ENCODE data around the gene MSANTD3. TPM values are rescaled to one million over a fixed set of nuclear protein-coding genes. Genes with fewer than 3 reads are reported as not detected.

MSANTD3 gene
- total RNA-seq, 2 donors from 2014 or later, result 15.9 to 18.3 TPM

DNA sequence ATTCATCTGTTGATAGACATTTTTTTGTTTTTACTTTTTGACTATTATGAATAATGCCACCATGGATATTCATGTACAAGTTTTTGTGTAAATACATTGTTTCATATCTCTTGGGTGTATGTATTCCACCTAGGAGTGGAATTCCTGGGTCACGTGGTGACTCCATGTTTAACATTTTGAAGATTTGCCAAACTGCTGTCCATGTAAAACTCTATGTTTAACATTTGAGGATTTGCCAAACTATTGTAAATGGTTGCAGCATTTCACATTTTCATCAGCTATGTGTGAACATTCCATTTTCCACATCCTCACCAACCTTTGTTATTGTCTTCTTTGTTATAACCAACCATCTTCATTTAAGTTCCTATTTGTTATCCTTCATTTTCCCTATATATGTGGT, 58.3 kb downstream of the MSANTD3 start:
- no peaks in the 10 kb centered on the region for H3K9me3 ChIP-seq
- H3K4me3 ChIP-seq, result no peak overlapping the region
- no peak for ATAC-seq (ENCODE audit: insufficient number of reproducible peaks, low FRiP score, low read depth)
- H3K27ac ChIP-seq, result no peak overlapping the region
- no peaks in the 10 kb centered on the region for H3K4me1 ChIP-seq (ENCODE audit: control insufficient read depth in 1 of 2, low read depth in 2 of 2)
- TF ChIP-seq, protein P1, sequence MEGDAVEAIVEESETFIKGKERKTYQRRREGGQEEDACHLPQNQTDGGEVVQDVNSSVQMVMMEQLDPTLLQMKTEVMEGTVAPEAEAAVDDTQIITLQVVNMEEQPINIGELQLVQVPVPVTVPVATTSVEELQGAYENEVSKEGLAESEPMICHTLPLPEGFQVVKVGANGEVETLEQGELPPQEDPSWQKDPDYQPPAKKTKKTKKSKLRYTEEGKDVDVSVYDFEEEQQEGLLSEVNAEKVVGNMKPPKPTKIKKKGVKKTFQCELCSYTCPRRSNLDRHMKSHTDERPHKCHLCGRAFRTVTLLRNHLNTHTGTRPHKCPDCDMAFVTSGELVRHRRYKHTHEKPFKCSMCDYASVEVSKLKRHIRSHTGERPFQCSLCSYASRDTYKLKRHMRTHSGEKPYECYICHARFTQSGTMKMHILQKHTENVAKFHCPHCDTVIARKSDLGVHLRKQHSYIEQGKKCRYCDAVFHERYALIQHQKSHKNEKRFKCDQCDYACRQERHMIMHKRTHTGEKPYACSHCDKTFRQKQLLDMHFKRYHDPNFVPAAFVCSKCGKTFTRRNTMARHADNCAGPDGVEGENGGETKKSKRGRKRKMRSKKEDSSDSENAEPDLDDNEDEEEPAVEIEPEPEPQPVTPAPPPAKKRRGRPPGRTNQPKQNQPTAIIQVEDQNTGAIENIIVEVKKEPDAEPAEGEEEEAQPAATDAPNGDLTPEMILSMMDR (IDR thresholded peaks at IDR 0.05), result no peak
- DNase-seq (ENCODE audit: low spot score), result no peak
- no peaks in the 10 kb centered on the region for H3K36me3 ChIP-seq
- no peaks in the 10 kb centered on the region for H3K27me3 ChIP-seq (replicated peaks; ENCODE audit: insufficient read depth)

- no peak for DNase-seq (ENCODE audit: low spot score)
- ATAC-seq (ENCODE audit: insufficient number of reproducible peaks, low FRiP score, low read depth), result no peak
Measured at GRCh38 chr9:100486479-100487176, 59.7 kb downstream of the MSANTD3 start.

DNA sequence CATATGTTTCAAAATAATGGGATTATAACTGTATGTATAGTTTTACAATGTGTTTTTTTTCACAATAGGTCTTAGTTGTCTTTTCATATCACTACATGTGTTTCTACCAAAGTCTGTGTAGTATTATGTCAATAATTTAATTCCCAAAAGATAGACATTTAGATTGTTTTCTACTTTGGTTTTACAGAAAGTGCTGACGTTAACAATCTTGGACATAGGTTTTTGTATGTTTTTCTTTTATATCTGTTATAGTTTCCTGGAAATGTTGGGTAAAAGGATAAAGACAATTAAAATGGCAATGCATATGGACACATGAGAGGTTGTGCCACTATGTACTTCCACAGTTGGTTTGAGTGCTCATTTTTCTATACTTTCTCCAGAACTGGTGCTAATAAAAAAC, 61.2 kb downstream of the MSANTD3 start:
- H3K4me3 ChIP-seq, result no peak overlapping the region
- no peak for ATAC-seq (ENCODE audit: insufficient number of reproducible peaks, low FRiP score, low read depth)
- no peak for DNase-seq (ENCODE audit: low spot score)
- H3K27ac ChIP-seq, result no peak overlapping the region
- H3K36me3 ChIP-seq, result no peaks in the 10 kb centered on the region
- H3K27me3 ChIP-seq (replicated peaks; ENCODE audit: insufficient read depth), result no peaks in the 10 kb centered on the region
- no peaks in the 10 kb centered on the region for H3K4me1 ChIP-seq (ENCODE audit: control insufficient read depth in 1 of 2, low read depth in 2 of 2)
- no peaks in the 10 kb centered on the region for H3K9me3 ChIP-seq
- TF ChIP-seq, protein P1 (IDR thresholded peaks at IDR 0.05), result no peak

More at GRCh38 chr9:100486479-100487176, 59.7 kb downstream of the MSANTD3 start:
- no peaks in the 10 kb centered on the region for H3K9me3 ChIP-seq
- H3K27ac ChIP-seq, result no peak overlapping the region
- no peaks in the 10 kb centered on the region for H3K27me3 ChIP-seq (replicated peaks; ENCODE audit: insufficient read depth)
- no peak overlapping the region for H3K4me3 ChIP-seq
- no peaks in the 10 kb centered on the region for H3K4me1 ChIP-seq (ENCODE audit: control insufficient read depth in 1 of 2, low read depth in 2 of 2)
- H3K36me3 ChIP-seq, result no peaks in the 10 kb centered on the region
- TF ChIP-seq, protein P1 (IDR thresholded peaks at IDR 0.05), result no peak

DNA sequence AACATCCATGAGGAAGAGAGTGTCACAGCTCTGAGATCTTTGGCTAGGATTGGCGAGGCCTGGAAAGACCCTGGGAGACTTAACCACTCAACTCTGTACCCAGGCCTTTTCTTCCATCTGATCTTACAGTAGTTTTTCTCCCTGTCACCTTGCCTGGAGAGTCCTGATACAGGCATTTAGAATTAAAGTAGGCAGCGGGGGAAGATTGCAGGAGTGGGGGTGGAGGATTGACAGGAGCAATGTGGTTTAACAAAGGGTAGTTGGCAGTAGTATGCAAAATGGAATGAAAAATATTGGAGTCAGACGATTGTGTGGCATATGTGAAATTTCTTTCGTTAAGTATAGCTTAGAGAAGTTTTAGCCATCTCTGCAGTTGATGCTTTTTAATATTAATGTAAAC, 62.9 kb downstream of the MSANTD3 start:
- TF ChIP-seq, protein P1 (IDR thresholded peaks at IDR 0.05), result no peak
- no peaks in the 10 kb centered on the region for H3K4me1 ChIP-seq (ENCODE audit: control insufficient read depth in 1 of 2, low read depth in 2 of 2)
- no peaks in the 10 kb centered on the region for H3K36me3 ChIP-seq
- ATAC-seq (ENCODE audit: insufficient number of reproducible peaks, low FRiP score, low read depth) (no peak), DNase-seq (ENCODE audit: low spot score) (no peak)
- H3K9me3 ChIP-seq, result no peaks in the 10 kb centered on the region
- H3K4me3 ChIP-seq, result no peak overlapping the region
- H3K27me3 ChIP-seq (replicated peaks; ENCODE audit: insufficient read depth), result no peaks in the 10 kb centered on the region
- no peak overlapping the region for H3K27ac ChIP-seq

DNA sequence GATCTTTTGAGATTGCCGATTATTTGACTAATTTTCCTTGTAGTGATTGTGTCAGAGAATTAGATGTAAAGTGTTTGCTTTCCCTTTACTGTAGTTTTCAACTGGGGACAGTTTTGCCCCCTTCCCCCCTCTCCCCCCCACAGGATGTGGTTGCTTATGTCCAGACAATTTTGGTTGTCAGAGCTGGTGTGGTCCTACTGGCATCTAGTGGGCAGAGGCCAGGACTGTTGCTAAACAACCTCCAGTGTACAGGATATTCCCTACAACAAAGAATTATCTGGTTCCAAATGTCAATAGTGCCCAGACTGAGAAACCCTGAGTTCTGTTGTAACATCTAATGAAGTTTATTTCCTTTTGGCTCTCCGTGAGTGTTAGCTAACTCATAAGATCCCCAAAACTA, 66.0 kb downstream of the MSANTD3 start:
- Histone ChIP-seq H3K9me3 (no peaks in the 10 kb centered on the region), H3K27me3 (replicated peaks; ENCODE audit: insufficient read depth) (no peaks in the 10 kb centered on the region), H3K4me1 (ENCODE audit: control insufficient read depth in 1 of 2, low read depth in 2 of 2) (no peaks in the 10 kb centered on the region), H3K36me3 (no peaks in the 10 kb centered on the region), H3K27ac (no peak overlapping the region), H3K4me3 (no peak overlapping the region)
- DNase-seq (ENCODE audit: low spot score) (no peak), ATAC-seq (ENCODE audit: insufficient number of reproducible peaks, low FRiP score, low read depth) (no peak)
- TF ChIP-seq, protein P1 (IDR thresholded peaks at IDR 0.05), result no peak
